CD14-positive monocyte (primary cell): ENCODE results near the gene BMI1. TPM values are rescaled to one million over a fixed set of nuclear protein-coding genes. Genes with fewer than 3 reads are reported as not detected.

Source experiments
- DNase-seq, 3 donors: peaks; one replicate each; pipeline ENCODE4 v3.0.0-alpha.2; 2011 to 2022
- H2AFZ ChIP-seq: 2 replicates; pipeline ENCODE4 v1.6.0; 2012; ENCODE audit warnings: mild to moderate bottlenecking, low read depth, low read length, inconsistent platforms; ENCODE audit not compliant: insufficient read depth, poor library complexity, severe bottlenecking
- H3K27ac ChIP-seq, 2 donors: 1 replicate in 1 of 2; 2 replicates in 1 of 2; pipeline ENCODE4 v1.5.1; 2012 to 2013; ENCODE audit warnings: low read length in 2 of 2, control low read depth in 1 of 2, inconsistent platforms in 1 of 2, low read depth in 1 of 2, mild to moderate bottlenecking in 1 of 2
- H3K27me3 ChIP-seq, 2 donors: one replicate each; pipeline versions ENCODE4 v1.6.0 to v1.6.1; 2011 to 2013; ENCODE audit warnings: low read length in 2 of 2; ENCODE audit not compliant: control insufficient read depth in 2 of 2, insufficient read depth in 2 of 2
- H3K36me3 ChIP-seq, 2 donors: replicated peaks in 1 of 2; 1 replicate in 1 of 2; 2 replicates in 1 of 2; pipeline versions ENCODE4 v1.5.1 to v1.6.1; 2012 to 2013; ENCODE audit warnings: low read length in 2 of 2, control low read depth in 1 of 2, inconsistent platforms in 1 of 2, mild to moderate bottlenecking in 1 of 2; ENCODE audit not compliant: insufficient read depth in 2 of 2, control insufficient read depth in 1 of 2
- H3K4me1 ChIP-seq, 2 donors: 1 replicate in 1 of 2; 2 replicates in 1 of 2; pipeline versions ENCODE4 v1.5.1 to v1.6.1; 2012 to 2013; ENCODE audit warnings: low read length in 2 of 2, control low read depth in 1 of 2, inconsistent platforms in 1 of 2, mild to moderate bottlenecking in 1 of 2, moderate library complexity in 1 of 2; ENCODE audit not compliant: insufficient read depth in 2 of 2, control insufficient read depth in 1 of 2
- H3K4me2 ChIP-seq: replicated peaks from 2 replicates; pipeline ENCODE3; 2012; ENCODE audit warnings: low read length, moderate library complexity, mild to moderate bottlenecking; ENCODE audit not compliant: poor library complexity, severe bottlenecking; ENCODE audit errors: extremely low read depth
- H3K4me3 ChIP-seq, 3 experiments: fragments of 200-600 bp in 1 of 3; sonication (generic) in 1 of 3; replicated peaks in 1 of 3; 1 replicate in 2 of 3; 2 replicates in 1 of 3; pipeline ENCODE4 v1.5.1; 2011 to 2013; ENCODE audit warnings: low read length in 3 of 3, mild to moderate bottlenecking in 3 of 3, control low read depth in 2 of 3, low read depth in 2 of 3, inconsistent platforms in 1 of 3, moderate library complexity in 1 of 3
- H3K79me2 ChIP-seq: 2 replicates; pipeline ENCODE4 v1.6.0; 2012; ENCODE audit warnings: mild to moderate bottlenecking, control low read depth, inconsistent platforms, low read length, moderate library complexity; ENCODE audit not compliant: insufficient read depth
- H3K9ac ChIP-seq: 2 replicates; pipeline ENCODE4 v1.6.0; 2017; ENCODE audit warnings: low read length, mild to moderate bottlenecking; ENCODE audit not compliant: insufficient read depth, poor library complexity, severe bottlenecking
- H3K9me3 ChIP-seq, 2 donors: replicated peaks in 1 of 2; 1 replicate in 1 of 2; 2 replicates in 1 of 2; pipeline versions ENCODE4 v1.5.1 to v1.6.1; 2012 to 2013; ENCODE audit warnings: low read length in 2 of 2, control low read depth in 1 of 2; ENCODE audit not compliant: control insufficient read depth in 1 of 2, insufficient read depth in 1 of 2
- H4K20me1 ChIP-seq: 2 replicates; pipeline ENCODE4 v1.6.0; 2012; ENCODE audit warnings: mild to moderate bottlenecking, low read length, control low read depth, moderate library complexity; ENCODE audit not compliant: insufficient read depth
- H3K27ac Mint-ChIP-seq, 7 donors: one replicate each; pipeline ENCODE4 v1.8.0; 2020; ENCODE audit warnings: mild to moderate bottlenecking in 7 of 7, mixed read lengths in 7 of 7, moderate library complexity in 6 of 7, inconsistent platforms in 2 of 7
- H3K27me3 Mint-ChIP-seq, 3 donors: one replicate each; pipeline ENCODE4 v1.8.0; 2021 to 2022; ENCODE audit warnings: low read depth in 3 of 3, mild to moderate bottlenecking in 3 of 3, mixed read lengths in 3 of 3, moderate library complexity in 3 of 3, inconsistent platforms in 1 of 3
- H3K36me3 Mint-ChIP-seq, 2 donors: one replicate each; pipeline ENCODE4 v1.8.0; 2020; ENCODE audit warnings: mixed read lengths in 2 of 2, inconsistent platforms in 1 of 2, mild to moderate bottlenecking in 1 of 2
- H3K4me1 Mint-ChIP-seq: one replicate; pipeline ENCODE4 v1.8.0; 2020; ENCODE audit warnings: mild to moderate bottlenecking, mixed read lengths
- H3K4me3 Mint-ChIP-seq, 2 donors: one replicate each; pipeline ENCODE4 v1.8.0; 2020; ENCODE audit warnings: mild to moderate bottlenecking in 2 of 2, mixed read lengths in 2 of 2, moderate library complexity in 1 of 2
- H3K9me3 Mint-ChIP-seq, 7 donors: one replicate each; pipeline ENCODE4 v1.8.0; 2020 to 2022; ENCODE audit warnings: mixed read lengths in 7 of 7, mild to moderate bottlenecking in 6 of 7, moderate library complexity in 6 of 7, inconsistent platforms in 2 of 7
- CTCF ChIP-seq: fragments of 200-600 bp; IDR thresholded peaks from one replicate; pipeline ENCODE4 v1.8.0; 2022; ENCODE audit warnings: antibody characterized with exemption, mild to moderate bottlenecking
- WGBS: methylation state at CpG from one replicate; pipeline ENCODE4 v1.1.5; 2013; ENCODE audit warnings: missing lambda C conversion rate; ENCODE audit not compliant: insufficient coverage; 5-methylcytosine and 5-hydroxymethylcytosine counted together
- intact Hi-C, 2 donors: fragments of 100-400 bp; cut with micrococcal nuclease; formaldehyde crosslinking; loops; one replicate each; pipeline versions ENCODE4 v1.15.0 to v1.15.1; 2023
- polyA plus RNA-seq, 3 donors: library from polyadenylated mRNA; depleted of rRNA in 1 of 3; unstranded in 2 of 3; stranded (reverse) in 1 of 3; fragments of 300-500 nt in 2 of 3; fragments of >200 nt in 1 of 3; fragmentation: Illumina TruSeq in 2 of 3; gene quantifications; 1 replicate in 2 of 3; 2 replicates in 1 of 3; pipeline ENCODE4 v1.2.3, GENCODE V29; 2012 to 2021

The BMI1 gene
- polyA plus RNA-seq, 3 donors: 7.5 to 11.9 (median 11.0) TPM

- H3K9me3 Mint-ChIP-seq: no peaks in the 10 kb centered on the region
- no peaks in the 10 kb centered on the region for H3K36me3 Mint-ChIP-seq
- Histone ChIP-seq H4K20me1 (no peaks in the 10 kb centered on the region), H3K4me2 (no peak overlapping the region), H3K36me3 (no peaks in the 10 kb centered on the region), H3K79me2 (no peaks in the 10 kb centered on the region), H3K9me3 (no peaks in the 10 kb centered on the region), H3K4me3 (no peak overlapping the region), H3K9ac (no peak overlapping the region), H3K27me3 (no peaks in the 10 kb centered on the region), H3K4me1 (no peaks in the 10 kb centered on the region), H2AFZ (no peak overlapping the region), H3K27ac (no peak overlapping the region)
- TF ChIP-seq CTCF: no peak
- no peak overlapping the region for H3K4me3 Mint-ChIP-seq
- H3K4me1 Mint-ChIP-seq: no peaks in the 10 kb centered on the region
- WGBS: no CpG with 5 or more reads among the region's 3 CpGs
- intact Hi-C loops: no loop called here
- no peak for DNase-seq
- peaks cover 0 to 1% (median 0%) of the 10 kb centered on the region in 3 donors for H3K27me3 Mint-ChIP-seq
- H3K27ac Mint-ChIP-seq: no peak overlapping the region
Observed at GRCh38 chr10:22303461-22303860, 17.4 kb upstream of the BMI1 start.

- no peaks in the 10 kb centered on the region for H3K27me3 ChIP-seq
- H3K4me3 ChIP-seq: no peak overlapping the region
- no peak for DNase-seq
- H3K4me3 Mint-ChIP-seq: no peak overlapping the region
- H3K9me3 ChIP-seq: no peaks in the 10 kb centered on the region
- H3K27ac ChIP-seq: no peak overlapping the region
- H4K20me1 ChIP-seq: no peaks in the 10 kb centered on the region
- H3K27ac Mint-ChIP-seq: no peak overlapping the region
- no peak for TF ChIP-seq CTCF
- H2AFZ ChIP-seq: no peak overlapping the region
- no peak overlapping the region for H3K9ac ChIP-seq
- H3K79me2 ChIP-seq: no peaks in the 10 kb centered on the region
- no peaks in the 10 kb centered on the region for H3K4me1 ChIP-seq
- no peaks in the 10 kb centered on the region for H3K4me1 Mint-ChIP-seq
- H3K4me2 ChIP-seq: no peak overlapping the region
- H3K9me3 Mint-ChIP-seq: no peaks in the 10 kb centered on the region
- no peaks in the 10 kb centered on the region for H3K36me3 ChIP-seq
- peaks cover 0 to 2% (median 1%) of the 10 kb centered on the region in 3 donors for H3K27me3 Mint-ChIP-seq
- intact Hi-C loops: no loop called here
- no CpG with 5 or more reads among the region's 2 CpGs for WGBS
- H3K36me3 Mint-ChIP-seq: no peaks in the 10 kb centered on the region
Observed at GRCh38 chr10:22305721-22306120, 15.2 kb upstream of the BMI1 start.
